ENCODE data around the gene GAB3. TPM values are rescaled to one million over a fixed set of nuclear protein-coding genes. Genes with fewer than 3 reads are reported as not detected.

Gene GAB3
- total and polyA plus RNA-seq, 2 of the 4 experiments (the other 2 are of a cell fraction), result 2.2 to 3.7 TPM

GRCh38 chrX:154738011-154738738 is 12.7 kb downstream of the GAB3 start:
- Histone ChIP-seq H2BK20ac (ENCODE audit: low read depth, low read length) (0 out of 2 replicates have a peak overlapping the region, but pooled peaks have one; percentile 12), H4K20me1 (ENCODE audit: insufficient read depth, low read length) (no peaks in the 10 kb centered on the region), H3K14ac (replicated peaks; ENCODE audit: low read depth, low read length) (no peak overlapping the region), H2AFZ (replicated peaks; ENCODE audit: low read length, poor library complexity) (no peak overlapping the region), H3K23ac (ENCODE audit: low read depth, low read length) (no peak overlapping the region), H3K56ac (ENCODE audit: extremely low read depth, insufficient read depth, low read length) (peak overlapping the region; percentile 46; the same call in 1 of the 2 replicates), H2BK15ac (ENCODE audit: low read depth, low read length) (no peak overlapping the region; the same call in 2 of the 3 replicates), H3K9ac (ENCODE audit: low read depth, low read length) (no peak overlapping the region), H4K8ac (ENCODE audit: low read depth in 2 of 2, low read length in 2 of 2) (0 out of 4 replicates have a peak overlapping the region, but pooled peaks of 1 of the 2 experiments have one; percentile 20), H3K36me3 (ENCODE audit: control insufficient read depth, insufficient read depth, low read length) (no peaks in the 10 kb centered on the region), H2BK5ac (ENCODE audit: low read depth, low read length, poor library complexity, severe bottlenecking) (peak overlapping the region; percentile 75), H4K91ac (ENCODE audit: insufficient read depth, low read depth, low read length) (0 out of 2 replicates have a peak overlapping the region, but pooled peaks have one; percentile 4), H3K9me1 (ENCODE audit: insufficient read depth, low read length) (no peaks in the 10 kb centered on the region), H3K9me3 (ENCODE audit: control insufficient read depth, insufficient read depth, low read length) (no peaks in the 10 kb centered on the region), H2BK120ac (ENCODE audit: low read depth, low read length) (no peak overlapping the region; the same call in 1 of the 2 replicates), H3K27ac (ENCODE audit: insufficient read depth, low read length) (no peak overlapping the region), H2AK9ac (replicated peaks; ENCODE audit: low read depth, low read length, poor library complexity) (no peak overlapping the region), H4K5ac (ENCODE audit: low read depth, low read length) (no peak overlapping the region), H3K4ac (ENCODE audit: low read depth, low read length) (peak overlapping the region; percentile 40; the same call in 1 of the 2 replicates), H3K27me3 (ENCODE audit: control insufficient read depth, insufficient read depth, low read length) (no peaks in the 10 kb centered on the region), H3K4me2 (ENCODE audit: low read depth, low read length) (no peak overlapping the region), H2AK5ac (ENCODE audit: low read depth, low read length) (no peak overlapping the region), H3K4me3 (ENCODE audit: insufficient read depth, low read depth, low read length) (no peak overlapping the region), H3K4me1 (ENCODE audit: control insufficient read depth, insufficient read depth, low read length) (peaks cover 7% of the 10 kb centered on the region), H3K79me1 (ENCODE audit: low read depth in 1 of 2, low read length in 2 of 2) (peaks cover 0 to 3% of the 10 kb centered on the region in 2 experiments; a peak in 1 of 4 replicates), H3K18ac (ENCODE audit: low read depth, low read length) (no peak overlapping the region; the same call in 1 of the 2 replicates)
- ChIA-PET POLR2A (ENCODE audit: unreplicated experiment) (interaction anchor here (0.5 kb wide), 1 partner anchor 12 kb away, joined by 3 read pairs; no protein-coding TSS in a partner anchor), CTCF (interaction anchor here (1.1 kb wide), 1 partner anchor 11 kb away, joined by 7 read pairs; no protein-coding TSS in a partner anchor)
- TF ChIP-seq MXI1 (IDR thresholded peaks at IDR 0.05; ENCODE audit: borderline replicate concordance, low read depth, low read length), result peak; percentile 86
- TF ChIP-seq FOS (IDR thresholded peaks at IDR 0.05; ENCODE audit: low read depth, low read length), result 0 out of 2 replicates have a peak, but pooled peaks have one; percentile 29
- TF ChIP-seq RAD21 (IDR thresholded peaks at IDR 0.05; ENCODE audit: low read length), result no peak
- ATAC-seq (ENCODE audit: low read depth), result peak; percentile 51
- intact Hi-C loops (cut with micrococcal nuclease), result no loop called here
- BruUV-seq (replicated peaks), result no TSS peak
- peak; percentile 92 for DNase-seq
- dilution Hi-C loops (cut with HindIII; ENCODE audit: low sequenced_read_pairs, unreplicated experiment), result no loop called here
- 50 to 100% methylated on average over 1 of the region's 8 CpGs for WGBS, 2 experiments (ENCODE audit: extremely low coverage in 2 of 2, insufficient read length in 1 of 2)
- in situ Hi-C loops (cut with MboI; ENCODE audit: low sequenced_read_pairs), result loop anchor here (25.0 kb wide), 1 partner anchor 151 kb away; the partner anchor contains the start of gene CTAG1A
